ENCODE results near the gene TEX14.

- TF ChIP-seq, protein P1, sequence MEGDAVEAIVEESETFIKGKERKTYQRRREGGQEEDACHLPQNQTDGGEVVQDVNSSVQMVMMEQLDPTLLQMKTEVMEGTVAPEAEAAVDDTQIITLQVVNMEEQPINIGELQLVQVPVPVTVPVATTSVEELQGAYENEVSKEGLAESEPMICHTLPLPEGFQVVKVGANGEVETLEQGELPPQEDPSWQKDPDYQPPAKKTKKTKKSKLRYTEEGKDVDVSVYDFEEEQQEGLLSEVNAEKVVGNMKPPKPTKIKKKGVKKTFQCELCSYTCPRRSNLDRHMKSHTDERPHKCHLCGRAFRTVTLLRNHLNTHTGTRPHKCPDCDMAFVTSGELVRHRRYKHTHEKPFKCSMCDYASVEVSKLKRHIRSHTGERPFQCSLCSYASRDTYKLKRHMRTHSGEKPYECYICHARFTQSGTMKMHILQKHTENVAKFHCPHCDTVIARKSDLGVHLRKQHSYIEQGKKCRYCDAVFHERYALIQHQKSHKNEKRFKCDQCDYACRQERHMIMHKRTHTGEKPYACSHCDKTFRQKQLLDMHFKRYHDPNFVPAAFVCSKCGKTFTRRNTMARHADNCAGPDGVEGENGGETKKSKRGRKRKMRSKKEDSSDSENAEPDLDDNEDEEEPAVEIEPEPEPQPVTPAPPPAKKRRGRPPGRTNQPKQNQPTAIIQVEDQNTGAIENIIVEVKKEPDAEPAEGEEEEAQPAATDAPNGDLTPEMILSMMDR (IDR thresholded peaks at IDR 0.05), result no peak
- no peak for TF ChIP-seq POLR2A (IDR thresholded peaks at IDR 0.05)
Measured at GRCh38 chr17:58539698-58540097, 152.1 kb downstream of the TEX14 start.

Measured in breast epithelium (tissue), 3 donors.